ENCODE results near the gene ZNF14.
"Not testable (repeated sequence)": the region's sequence is repeated elsewhere in the genome, so short reads cannot be mapped to it uniquely, and the experiment has no call there.

The ZNF14 gene

DNA sequence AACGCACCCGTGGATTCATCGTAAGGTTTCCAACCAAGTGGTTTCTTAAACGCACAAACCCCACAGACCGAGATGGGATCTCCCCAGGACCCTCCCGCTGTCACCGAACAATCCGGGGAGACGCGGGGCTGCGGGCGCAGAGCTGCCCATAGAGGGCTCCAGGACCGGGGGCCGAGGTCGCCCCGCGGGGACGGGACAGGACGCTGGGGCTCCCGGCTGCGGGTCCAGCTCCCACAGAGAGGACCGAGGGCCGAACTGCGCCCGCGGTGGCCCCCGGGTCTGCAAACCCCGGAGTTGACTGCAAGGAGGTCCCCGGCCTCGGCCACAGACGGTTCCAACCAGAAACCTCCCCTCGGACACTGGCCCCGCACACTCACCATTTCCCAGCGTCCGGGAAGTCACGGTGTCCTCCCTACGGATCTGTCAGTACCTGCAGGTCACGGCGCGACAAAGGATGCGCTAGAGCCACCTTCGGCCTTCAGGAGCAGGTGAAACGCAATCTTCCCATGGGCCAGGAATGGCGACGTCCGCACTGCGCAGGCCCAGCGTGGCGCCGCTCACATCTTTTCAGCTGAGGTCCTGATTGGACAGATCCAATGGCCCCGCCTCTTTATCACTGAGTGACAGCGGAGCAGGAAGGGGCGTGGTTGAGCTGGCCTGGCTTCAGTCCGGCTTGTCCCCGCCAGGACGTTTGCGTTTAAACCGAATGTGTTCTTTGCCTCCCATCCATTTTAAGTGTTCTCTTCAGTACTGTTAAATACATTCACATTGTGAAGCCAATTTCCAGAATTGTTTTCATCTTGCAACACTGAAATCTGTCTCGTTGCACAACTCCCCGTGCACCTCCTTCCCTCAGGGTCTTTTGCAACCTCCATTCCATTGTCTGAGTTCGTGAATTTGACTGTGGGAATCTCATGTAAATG, at the start of gene ZNF14:
ZNF14 (minus strand) TSS at position 534 of the 923 bp plus-strand sequence; CDS start at position 380, 154 bp downstream.
- FAIRE-seq: peak; percentile 97

DNA sequence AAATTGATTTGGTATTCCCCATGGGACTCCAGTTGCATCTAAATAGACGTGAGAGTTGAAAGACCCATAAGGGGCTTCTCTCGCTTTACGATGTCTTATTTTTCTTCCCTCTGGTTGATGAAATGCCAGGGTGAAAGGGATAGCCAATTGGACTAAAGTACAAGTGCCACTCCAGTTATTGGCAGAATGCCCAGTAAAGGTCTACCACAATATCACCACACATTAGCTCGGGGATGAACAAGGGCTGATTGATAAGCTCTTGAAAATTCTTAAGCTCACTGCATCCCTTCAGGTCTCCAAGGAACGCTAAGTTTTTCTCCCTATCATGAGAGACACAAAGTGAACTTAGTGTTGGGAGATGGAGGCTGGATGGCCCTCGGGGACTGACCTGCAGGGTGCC, 48.9 kb upstream of the ZNF14 start:
- FAIRE-seq; DNase-seq (ENCODE audit: insufficient read length, low spot score): not testable (repeated sequence)

More for the DNA sequence above, at the start of gene ZNF14:
- peak; percentile 99 for DNase-seq (ENCODE audit: insufficient read length, low spot score)

DNA sequence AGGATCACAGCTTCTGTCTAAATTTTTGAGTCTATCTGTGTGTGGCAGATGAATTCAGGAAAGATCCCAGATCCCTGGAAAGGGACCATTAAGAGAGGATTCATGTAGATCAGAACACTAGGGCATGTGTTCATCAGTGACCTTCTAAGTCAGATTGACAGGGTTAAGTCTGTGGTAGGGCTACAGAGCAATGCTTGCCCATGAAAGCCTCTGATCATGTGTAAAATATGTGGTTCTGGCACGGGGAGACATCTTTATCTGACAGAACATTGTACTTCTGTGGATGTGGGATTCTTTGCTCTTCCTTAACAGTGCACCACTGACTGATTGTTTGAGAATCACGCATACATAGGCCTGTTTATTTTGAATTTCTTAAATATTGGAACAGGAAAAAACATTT, 45.8 kb upstream of the ZNF14 start:
- DNase-seq (ENCODE audit: insufficient read length, low spot score): no peak
- no peak for FAIRE-seq

DNA sequence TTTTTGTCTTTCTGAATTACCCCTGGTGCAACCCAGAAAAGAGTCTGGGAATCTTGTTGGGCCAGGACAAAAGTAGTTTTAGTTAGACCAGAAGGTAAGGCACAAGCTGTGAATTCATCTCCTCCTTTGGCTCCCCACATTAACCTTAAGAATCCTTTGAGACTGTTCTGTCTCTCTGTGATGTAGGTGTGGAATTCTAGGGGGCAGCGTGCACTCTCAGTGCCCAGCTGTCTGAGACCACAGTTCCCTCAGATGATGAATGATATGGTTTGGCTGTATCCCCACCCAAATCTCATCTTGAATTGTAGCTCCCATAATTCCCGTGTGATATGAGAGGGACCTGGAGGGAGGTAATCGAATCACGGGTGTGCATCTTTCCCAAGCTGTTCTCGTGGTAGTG, 44.8 kb upstream of the ZNF14 start:
- DNase-seq (ENCODE audit: insufficient read length, low spot score) (no peak), FAIRE-seq (no peak)

DNA sequence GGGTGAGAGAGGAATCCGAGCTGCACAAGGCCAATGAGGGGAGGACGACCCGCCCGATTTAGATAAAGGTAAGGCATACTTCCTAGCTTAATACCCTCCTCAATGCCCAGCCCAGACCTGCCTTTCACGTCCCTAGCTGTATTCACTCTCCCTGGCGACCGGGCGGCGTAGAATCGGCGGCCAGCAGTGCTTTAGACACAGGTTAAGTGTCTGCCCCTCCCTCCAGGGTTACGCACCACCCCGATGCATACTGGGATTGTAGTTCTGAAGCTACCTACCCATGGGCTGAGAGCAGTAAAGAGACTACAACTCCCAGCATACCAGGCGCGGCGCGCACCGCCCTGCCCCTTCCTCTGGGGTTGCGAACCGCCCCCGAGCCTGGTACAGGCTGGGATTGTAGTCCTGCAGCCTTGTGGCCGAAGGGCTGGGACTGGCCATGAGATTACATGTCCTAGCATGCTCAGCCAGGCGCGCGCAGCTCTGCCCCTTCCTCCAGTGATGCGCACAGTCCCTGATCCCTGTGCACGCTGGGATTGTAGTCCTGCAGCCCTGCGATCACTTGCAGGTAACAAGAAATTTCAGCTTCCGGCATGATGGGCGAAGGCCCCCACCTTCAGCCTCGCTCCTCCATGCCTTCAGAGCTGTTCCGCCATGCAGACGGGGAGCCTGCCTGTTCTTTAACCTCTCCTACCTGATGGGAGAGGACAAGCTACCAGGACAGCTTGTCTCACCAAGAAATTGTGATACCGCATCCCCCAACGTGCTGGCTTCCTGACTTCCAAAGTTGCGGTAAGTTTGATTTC, 43.5 kb upstream of the ZNF14 start:
- peak; percentile 99 for FAIRE-seq
- peak; percentile 98 for DNase-seq (ENCODE audit: insufficient read length, low spot score)

DNA sequence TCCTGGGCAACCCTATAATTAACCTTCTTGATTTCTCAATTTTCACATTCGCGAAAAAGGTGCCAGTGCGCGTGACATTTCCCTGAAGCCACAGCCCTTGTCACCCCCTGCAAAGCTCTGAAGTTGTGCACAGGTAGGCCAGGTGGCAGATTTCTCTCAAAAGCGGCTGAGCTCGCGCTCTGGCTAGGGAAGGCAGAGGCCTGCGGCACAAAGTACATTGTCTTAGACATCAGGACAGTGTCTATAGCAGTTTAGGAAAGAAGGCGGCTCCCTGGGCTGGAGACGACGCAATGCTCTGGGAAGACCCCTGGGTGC, 42.9 kb upstream of the ZNF14 start:
- peak; percentile 26 for DNase-seq (ENCODE audit: insufficient read length, low spot score)
- FAIRE-seq: no peak

DNA sequence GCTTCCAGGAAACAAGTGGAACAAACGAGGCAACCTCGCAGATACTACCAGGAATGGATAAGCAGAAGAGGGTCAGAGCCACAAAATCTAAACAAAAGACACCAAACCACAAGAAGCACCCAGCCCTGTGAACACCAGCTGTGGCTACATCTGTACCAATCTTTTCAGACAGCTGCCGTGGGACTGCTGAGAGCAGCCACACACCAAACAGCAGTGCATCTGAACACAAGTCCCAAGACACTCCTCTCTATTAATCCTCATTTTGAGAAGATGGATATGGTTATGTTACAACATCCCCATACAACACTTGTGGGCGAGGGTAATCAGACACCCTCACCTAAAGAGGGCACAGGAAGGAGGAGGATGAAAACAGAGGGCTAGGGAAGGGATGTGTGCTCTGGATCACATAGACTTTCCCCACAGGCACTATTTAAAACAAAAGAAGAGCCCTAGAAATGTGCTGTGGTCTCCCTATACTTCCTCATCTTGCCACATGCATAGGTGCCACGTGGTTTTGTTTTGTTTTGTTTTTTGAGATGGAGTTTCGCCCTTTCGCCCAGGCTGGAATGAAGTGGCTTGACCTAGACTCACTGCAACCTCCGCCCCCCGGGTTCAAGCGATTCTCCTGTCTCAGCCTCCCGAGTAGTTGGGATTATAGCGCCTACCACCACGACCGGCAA, 41.6 kb upstream of the ZNF14 start:
- DNase-seq (ENCODE audit: insufficient read length, low spot score): no peak
- FAIRE-seq: no peak

DNA sequence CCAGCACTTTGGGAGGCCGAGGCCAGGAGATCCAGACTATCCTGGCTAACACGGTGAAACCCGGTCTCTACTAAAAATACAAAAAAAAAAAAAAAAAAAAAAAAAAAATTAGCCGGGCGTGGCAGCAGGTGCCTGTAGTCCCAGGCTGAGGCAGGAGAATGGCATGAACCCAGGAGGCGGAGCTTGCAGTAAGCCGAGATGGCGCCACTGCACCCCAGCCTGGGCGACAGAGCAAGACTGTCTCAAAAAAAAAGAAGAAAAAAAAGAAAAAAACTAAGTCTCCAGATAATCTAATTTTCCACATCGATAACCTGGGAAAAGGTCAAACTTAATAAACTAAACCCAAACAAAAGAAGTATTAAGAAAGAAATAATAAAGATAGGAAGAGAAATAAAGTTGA, 39.1 kb upstream of the ZNF14 start:
- not testable (repeated sequence) for DNase-seq (ENCODE audit: insufficient read length, low spot score); FAIRE-seq

DNA sequence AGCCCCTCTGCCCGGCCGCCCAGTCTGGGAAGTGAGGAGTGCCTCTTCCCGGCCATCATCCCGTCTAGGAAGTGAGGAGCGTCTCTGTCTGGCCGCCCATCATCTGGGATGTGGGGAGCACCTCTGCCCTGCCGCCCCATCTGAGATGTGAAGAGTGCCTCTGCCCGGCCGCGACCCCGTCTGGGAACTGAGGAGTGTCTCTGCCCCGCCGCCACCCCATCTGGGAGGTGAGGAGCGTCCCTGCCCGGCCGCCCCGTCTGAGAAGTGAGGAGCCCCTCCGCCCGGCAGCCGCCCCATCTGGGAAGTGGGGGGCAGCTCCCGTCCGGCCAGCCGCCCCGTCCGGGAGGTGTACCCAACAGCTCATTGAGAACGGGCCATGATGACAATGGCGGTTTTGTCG, 37.1 kb upstream of the ZNF14 start:
- not testable (repeated sequence) for FAIRE-seq; DNase-seq (ENCODE audit: insufficient read length, low spot score)

DNA sequence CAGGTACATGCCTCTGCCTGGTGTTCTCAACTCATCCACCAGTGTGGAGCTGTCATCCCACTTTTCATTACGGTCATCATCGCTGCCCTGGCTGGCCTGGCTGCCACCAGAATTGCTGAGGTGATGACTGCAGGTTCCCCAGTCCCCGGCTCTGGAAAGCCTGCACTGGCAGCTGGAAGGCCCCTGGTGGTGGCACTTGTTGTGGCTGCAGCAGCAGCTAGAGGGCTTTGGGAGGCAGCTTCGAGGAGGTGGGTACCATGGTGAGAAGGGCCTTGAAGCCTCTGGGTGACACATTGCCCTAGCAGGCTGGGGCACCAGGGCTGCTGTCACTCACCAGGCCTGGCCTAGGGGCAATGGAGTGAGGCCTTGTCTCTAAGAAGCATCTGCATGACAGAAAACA, 25.3 kb upstream of the ZNF14 start:
- FAIRE-seq (no peak), DNase-seq (ENCODE audit: insufficient read length, low spot score) (no peak)

DNA sequence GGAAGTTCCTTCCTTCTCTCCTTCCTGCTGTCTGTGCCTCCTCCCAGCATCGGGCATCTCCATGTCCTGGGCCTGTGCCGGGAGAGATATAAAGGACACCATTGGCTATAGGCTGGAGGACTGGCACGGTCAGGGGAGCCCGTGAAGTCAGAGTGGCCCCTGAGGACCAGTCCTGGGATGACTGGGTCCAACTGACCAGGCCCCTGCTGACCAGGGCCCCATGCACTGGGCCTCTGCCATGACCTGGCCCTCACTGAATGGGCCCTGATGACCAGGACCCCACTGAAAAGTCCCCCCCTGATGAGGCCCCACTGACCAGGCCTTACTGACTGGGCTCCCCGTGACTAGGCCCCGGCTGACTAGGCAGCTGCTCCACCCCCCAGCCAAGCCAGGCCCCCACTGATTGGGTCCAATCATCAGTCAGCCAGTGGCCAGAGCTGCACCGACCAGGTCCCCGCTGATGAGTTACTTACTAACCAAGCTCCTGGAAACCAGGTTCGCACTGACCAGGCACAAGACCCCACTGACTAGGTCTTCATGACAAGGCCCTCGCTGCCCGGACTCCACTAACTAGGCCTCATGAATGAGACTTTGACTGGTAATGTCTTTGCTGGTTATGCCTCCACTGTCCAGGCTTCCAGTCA, 20.0 kb upstream of the ZNF14 start:
- FAIRE-seq (no peak), DNase-seq (ENCODE audit: insufficient read length, low spot score) (no peak)

DNA sequence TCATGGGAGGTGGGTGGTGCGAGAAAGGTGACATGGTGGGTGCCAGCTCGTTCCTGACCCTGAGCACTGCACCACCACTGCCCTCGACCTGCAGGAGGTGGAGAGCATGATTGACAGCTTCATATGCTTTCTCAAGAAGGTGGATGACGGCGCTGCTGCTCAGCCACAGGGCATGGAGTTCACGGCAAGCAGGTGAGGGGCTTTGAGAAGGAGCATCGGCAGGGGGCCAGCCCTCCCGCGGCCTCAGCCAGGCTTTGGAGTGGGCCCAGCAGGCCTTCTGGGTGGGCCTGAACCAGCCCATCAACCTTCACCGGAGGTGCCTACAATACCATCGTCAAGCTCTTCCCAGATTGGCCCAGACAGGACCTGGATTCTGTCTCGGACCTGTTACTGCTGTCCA, 18.9 kb upstream of the ZNF14 start:
- no peak for FAIRE-seq
- DNase-seq (ENCODE audit: insufficient read length, low spot score): no peak

DNA sequence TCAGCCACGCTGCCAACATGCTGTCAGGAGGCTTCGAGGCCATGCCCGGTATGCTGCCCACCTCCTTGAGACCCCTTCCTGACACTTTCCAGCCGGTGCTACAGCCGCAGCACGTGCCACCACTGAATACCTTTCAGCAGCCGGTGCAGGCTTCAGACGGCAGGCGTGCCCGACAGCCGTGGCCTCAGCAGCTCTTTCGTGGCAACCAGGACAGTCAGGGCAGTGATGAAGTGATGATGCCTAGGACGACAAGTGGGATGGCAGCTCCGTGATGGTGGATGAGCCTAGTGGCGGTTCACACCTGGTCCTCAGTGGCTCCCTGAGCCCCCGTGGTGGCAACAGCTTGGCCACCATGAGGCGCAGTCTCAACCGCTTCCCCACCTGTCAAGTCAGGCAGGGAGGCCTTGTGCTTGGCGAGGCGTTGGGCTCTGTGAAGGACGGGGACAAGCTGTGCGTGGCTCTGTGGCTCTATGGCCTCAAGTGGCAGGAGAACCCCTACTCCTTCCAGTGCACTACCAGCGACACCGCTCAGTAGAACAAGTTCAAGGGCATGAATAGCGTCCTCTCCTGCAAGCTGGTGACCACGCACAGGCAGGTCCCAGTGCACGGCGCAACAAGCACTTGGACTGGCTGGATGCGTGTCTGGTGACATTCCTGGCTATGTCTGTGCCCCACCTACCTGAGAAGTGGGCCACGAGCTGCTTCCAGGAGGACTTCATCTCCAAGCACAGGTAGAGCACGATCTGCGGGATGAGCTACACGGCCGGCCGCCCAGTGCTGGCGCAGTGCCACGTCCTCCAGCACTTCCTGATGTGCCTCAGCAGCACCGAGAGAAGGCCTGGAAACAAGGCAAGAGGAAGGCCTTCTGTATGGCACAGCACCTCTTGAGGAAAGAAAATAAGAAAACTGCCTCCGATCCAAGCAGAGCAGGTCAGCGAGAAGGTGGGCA, 18.2 kb upstream of the ZNF14 start:
- FAIRE-seq: no peak
- no peak for DNase-seq (ENCODE audit: insufficient read length, low spot score)

DNA sequence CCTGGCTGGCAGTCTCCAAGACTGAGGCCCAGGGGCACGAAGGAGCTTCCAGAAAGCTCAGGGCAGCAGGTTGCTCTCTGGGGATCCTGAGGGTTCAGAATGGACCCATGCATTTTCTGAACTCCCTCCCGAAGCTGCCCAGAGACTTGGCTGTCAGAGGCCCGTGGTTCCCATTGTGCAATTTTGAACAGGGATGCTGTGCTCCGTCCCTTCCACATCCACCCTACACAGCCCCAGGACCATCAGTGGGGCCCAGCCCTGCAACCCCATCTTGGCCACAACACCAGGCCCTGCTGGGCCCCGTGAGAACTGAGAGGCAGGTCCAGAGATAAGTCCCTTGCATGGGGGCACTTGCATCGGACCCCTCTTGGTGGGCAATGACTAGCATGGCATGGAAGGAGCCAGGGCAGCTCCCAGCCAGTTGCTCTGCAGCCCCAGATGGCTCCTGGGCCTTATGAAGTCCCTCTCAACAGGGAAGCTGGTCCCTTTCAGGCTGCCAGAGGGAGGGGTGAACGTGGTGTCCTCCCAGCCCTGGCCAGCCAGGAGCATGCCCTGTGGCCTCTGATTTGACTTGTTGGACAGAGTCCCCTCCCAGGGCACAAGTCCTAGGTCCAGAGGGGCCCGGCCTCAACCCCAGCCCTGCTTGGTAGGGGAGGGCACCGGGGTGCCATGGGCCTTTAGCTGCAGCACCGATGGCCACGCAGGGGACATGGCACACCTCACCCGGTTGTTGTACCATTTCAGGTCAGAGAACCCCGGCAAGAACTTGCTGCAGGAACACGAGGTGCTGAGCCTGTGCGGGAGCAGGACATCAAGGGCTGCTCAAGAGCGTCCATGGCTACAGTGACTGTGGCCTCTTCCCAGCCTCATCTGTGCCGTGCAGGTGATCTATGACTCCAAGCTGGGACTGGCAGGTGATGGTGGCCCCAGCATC, 17.3 kb upstream of the ZNF14 start:
- no peak for DNase-seq (ENCODE audit: insufficient read length, low spot score)
- no peak for FAIRE-seq

DNA sequence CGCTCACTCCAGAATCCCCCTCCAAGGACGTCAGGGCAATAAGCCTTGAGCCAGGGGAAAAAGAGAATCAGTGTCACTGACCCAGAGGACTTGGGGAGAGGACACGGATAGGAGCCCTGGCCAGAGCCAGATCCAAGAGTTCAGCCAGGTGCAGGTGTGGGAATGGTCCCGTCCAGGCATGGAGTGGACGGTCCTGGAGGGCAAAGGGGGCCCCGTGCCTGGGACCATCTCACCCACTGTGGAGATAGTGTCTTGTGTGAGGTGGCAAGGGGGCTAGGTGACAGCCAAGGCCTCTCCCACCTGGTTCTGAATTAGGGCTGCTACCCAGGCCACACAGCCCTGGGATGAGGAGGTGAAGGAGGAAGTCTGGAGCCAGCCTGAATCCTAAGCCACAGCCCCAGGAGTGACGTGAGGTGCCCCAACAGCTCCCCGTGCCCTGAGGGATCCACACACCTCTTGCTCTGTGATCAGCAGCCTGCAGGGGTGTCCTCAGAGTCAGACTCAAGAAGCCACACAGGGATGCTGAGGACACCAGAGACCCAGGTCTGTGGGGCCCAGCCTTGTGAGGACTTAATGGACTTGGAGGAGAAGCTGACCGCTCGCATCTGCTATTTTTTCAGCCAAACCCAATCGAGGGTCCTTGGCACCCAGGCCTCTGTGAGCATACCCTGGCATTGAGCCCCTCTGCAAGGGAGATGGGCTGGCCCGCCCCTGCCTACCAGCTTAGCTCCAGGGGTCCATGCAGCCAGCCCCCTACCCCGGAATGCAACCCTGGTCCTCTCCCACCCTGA, 16.4 kb upstream of the ZNF14 start:
- DNase-seq (ENCODE audit: insufficient read length, low spot score) (no peak), FAIRE-seq (no peak)

DNA sequence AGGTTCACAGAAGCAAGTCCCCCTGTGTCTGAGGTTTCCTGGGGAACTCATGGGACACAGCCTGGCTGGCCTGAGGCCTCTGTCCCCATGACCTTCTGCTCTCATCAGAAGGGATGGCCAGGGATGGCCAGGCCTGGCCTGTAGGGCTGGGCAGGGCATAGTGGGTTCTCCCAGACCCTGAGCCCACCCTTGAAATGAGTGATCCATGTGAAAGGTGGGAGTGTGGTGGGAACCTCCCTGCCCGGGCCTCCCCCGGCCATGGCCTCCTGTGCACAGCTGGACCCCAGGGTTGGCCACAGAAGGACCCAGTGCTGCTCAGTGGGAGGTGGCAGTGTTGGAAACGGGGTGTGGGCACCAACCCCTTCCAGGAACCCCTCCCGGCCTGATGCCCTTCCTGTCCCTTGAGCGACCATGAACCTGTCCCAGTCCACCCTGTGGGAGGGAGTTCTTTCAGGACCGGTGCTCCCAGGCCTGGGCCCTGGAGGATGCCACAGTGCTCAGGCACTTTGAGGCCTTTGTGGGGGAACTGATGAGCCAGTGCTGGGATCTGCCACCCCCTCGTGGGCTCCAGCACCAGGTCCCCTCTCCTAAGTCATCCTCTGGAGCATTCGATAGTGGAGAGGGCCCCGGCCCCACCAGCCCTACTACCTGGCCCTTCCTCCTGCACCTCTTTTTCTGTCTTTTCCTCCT, 15.5 kb upstream of the ZNF14 start:
- FAIRE-seq: no peak

More for the DNA sequence above, 15.5 kb upstream of the ZNF14 start:
- DNase-seq (ENCODE audit: insufficient read length, low spot score): no peak

Data from HTR-8/SVneo (cell line).